Neural cell (in vitro differentiated cells): ENCODE data around the gene FGFBP3. TPM values are rescaled to one million over a fixed set of nuclear protein-coding genes. Genes with fewer than 3 reads are reported as not detected.
A peak's percentile ranks its signal among the peaks of the same experiment; 100 is the strongest.

Experiments
- H2AFZ ChIP-seq: fragments of 200-600, 300-800 bp; sonication (generic), shearing (Covaris generic); 2 replicates; pipeline ENCODE4 v1.6.0; 2014; ENCODE audit warnings: low read depth, mild to moderate bottlenecking, antibody characterized with exemption, low read length, moderate library complexity
- H3F3A ChIP-seq: fragments of 200-600 bp; shearing (Covaris generic); 2 replicates; pipeline ENCODE4 v1.6.1; 2016; ENCODE audit warnings: mild to moderate bottlenecking, moderate library complexity, mixed read lengths, antibody characterized with exemption, low read length; ENCODE audit not compliant: insufficient read depth, poor library complexity, severe bottlenecking
- H3K27ac ChIP-seq: fragments of 200-600, 300-800 bp; sonication (generic), shearing (Covaris generic); 2 replicates; pipeline ENCODE4 v1.5.1; 2014; ENCODE audit warnings: mild to moderate bottlenecking, low read length, moderate library complexity
- H3K27me3 ChIP-seq: fragments of 300-800, 200-600 bp; sonication (generic), shearing (Covaris generic); 2 replicates; pipeline ENCODE4 v1.6.0; 2014; ENCODE audit warnings: mild to moderate bottlenecking, low read depth, low read length, moderate library complexity; ENCODE audit not compliant: insufficient read depth
- H3K36me3 ChIP-seq: fragments of 300-800, 200-600 bp; sonication (generic), shearing (Covaris generic); 2 replicates; pipeline ENCODE4 v1.5.1; 2014; ENCODE audit warnings: mild to moderate bottlenecking, antibody characterized with exemption, low read length, moderate library complexity; ENCODE audit not compliant: insufficient read depth
- H3K4me2 ChIP-seq: fragments of 300-800, 200-600 bp; sonication (generic), shearing (Covaris generic); 2 replicates; pipeline ENCODE4 v1.6.0; 2014; ENCODE audit warnings: mild to moderate bottlenecking, low read length
- H3K4me3 ChIP-seq: fragments of 300-800, 200-600 bp; sonication (generic), shearing (Covaris generic); 2 replicates; pipeline ENCODE4 v1.5.1; 2014; ENCODE audit warnings: mild to moderate bottlenecking, low read length, moderate library complexity
- H3K79me2 ChIP-seq: fragments of 200-600 bp; shearing (Covaris generic); replicated peaks from 2 replicates; pipeline ENCODE4 v1.6.0; 2014; ENCODE audit warnings: mild to moderate bottlenecking, low read length, moderate library complexity; ENCODE audit not compliant: insufficient read depth
- H3K9ac ChIP-seq: fragments of 300-800, 200-600 bp; sonication (generic), shearing (Covaris generic); 2 replicates; pipeline ENCODE4 v1.6.1; 2016; ENCODE audit warnings: mild to moderate bottlenecking, low read length, mixed read lengths
- H3K9me2 ChIP-seq: fragments of 200-600 bp; shearing (Covaris generic); 2 replicates; pipeline ENCODE4 v1.6.1; 2016; ENCODE audit warnings: mild to moderate bottlenecking, low read length, mixed read lengths; ENCODE audit not compliant: insufficient read depth
- H3K9me3 ChIP-seq: fragments of 200-600, 300-800 bp; sonication (generic), shearing (Covaris generic); 2 replicates; pipeline ENCODE4 v1.6.1; 2016; ENCODE audit warnings: mild to moderate bottlenecking, mixed run types, low read length, moderate library complexity, mixed read lengths
- H4K20me1 ChIP-seq: fragments of 200-600 bp; shearing (Covaris generic); 2 replicates; pipeline ENCODE4 v1.6.1; 2016; ENCODE audit warnings: mild to moderate bottlenecking, mixed run types; ENCODE audit not compliant: insufficient read depth
- CTCF ChIP-seq: fragments of 450-650 bp; IDR thresholded peaks from 2 replicates; pipeline ENCODE4 v1.5.1; 2014; ENCODE audit warnings: antibody characterized with exemption, mild to moderate bottlenecking, moderate library complexity; ENCODE audit not compliant: poor library complexity, severe bottlenecking
- EP300 ChIP-seq: fragments of 450-650 bp; conservative IDR thresholded peaks from 2 replicates; pipeline ENCODE4 v1.6.1; 2014; ENCODE audit warnings: antibody characterized with exemption, mild to moderate bottlenecking, moderate library complexity; ENCODE audit not compliant: poor library complexity, severe bottlenecking
- EZH2 ChIP-seq: fragments of 200-600, 300-800 bp; shearing (Covaris generic), sonication (generic); IDR thresholded peaks from 2 replicates; pipeline ENCODE4 v1.6.1; 2014; ENCODE audit warnings: antibody characterized with exemption, low read length, borderline replicate concordance, mild to moderate bottlenecking; ENCODE audit not compliant: insufficient read depth, poor library complexity, severe bottlenecking
- MXI1 ChIP-seq: fragments of 450-650 bp; conservative IDR thresholded peaks from 2 replicates; pipeline ENCODE4 v1.6.1; 2014; ENCODE audit warnings: antibody characterized with exemption, mild to moderate bottlenecking; ENCODE audit not compliant: poor library complexity, severe bottlenecking
- POLR2AphosphoS5 ChIP-seq: IDR thresholded peaks from 2 replicates; pipeline ENCODE4 v1.6.1; 2012
- RAD21 ChIP-seq: fragments of 450-650 bp; conservative IDR thresholded peaks from 2 replicates; pipeline ENCODE4 v1.6.1; 2014; ENCODE audit warnings: antibody characterized with exemption, mild to moderate bottlenecking, moderate library complexity
- REST ChIP-seq: IDR thresholded peaks from 2 replicates; pipeline ENCODE4 v1.6.1; 2012; ENCODE audit warnings: borderline replicate concordance
- SMC3 ChIP-seq: fragments of 450-650 bp; conservative IDR thresholded peaks from 2 replicates; pipeline ENCODE4 v1.6.1; 2014; ENCODE audit warnings: antibody characterized with exemption, mild to moderate bottlenecking, moderate library complexity; ENCODE audit not compliant: poor library complexity
- TAF1 ChIP-seq: IDR thresholded peaks from 2 replicates; pipeline ENCODE4 v1.6.1; 2012; ENCODE audit warnings: low read depth
- polyA plus RNA-seq: library from polyadenylated mRNA; depleted of rRNA; stranded (reverse); fragments of >200 nt; gene quantifications from 2 replicates; pipeline ENCODE4 v1.2.3, GENCODE V29; 2014

The FGFBP3 gene
- polyA plus RNA-seq, 1 donor from 2014 or later, result 39.5 TPM

GRCh38 chr10:91923371-91924211, 14.3 kb upstream of the FGFBP3 start, which contains the start of gene BTAF1:
Gene BTAF1 (plus strand): TSS chr10:91923770. CDS start chr10:91924077, 307 bp downstream.
- TF ChIP-seq EP300, result peak; percentile 69
- peak; percentile 99 for TF ChIP-seq POLR2AphosphoS5
- TF ChIP-seq EZH2, result no peak
- peak; percentile 93 for TF ChIP-seq MXI1
- TF ChIP-seq TAF1, result peak; percentile 92
- peak; percentile 78 for TF ChIP-seq REST
- no peak for TF ChIP-seq CTCF
- no peak for TF ChIP-seq RAD21
- TF ChIP-seq SMC3, result no peak
- Histone ChIP-seq H3K4me2 (peak within 1 kb of the TSS; percentile 98), H3K27me3 (no peaks in the 10 kb centered on the region), H3K36me3 (no peaks in the 10 kb centered on the region), H3K4me3 (peak within 1 kb of the TSS; percentile 90), H3F3A (peaks cover 5% of the 10 kb centered on the region), H2AFZ (peak within 1 kb of the TSS; percentile 90), H4K20me1 (no peaks in the 10 kb centered on the region), H3K79me2 (peaks cover 44% of the 10 kb centered on the region), H3K9ac (peak within 1 kb of the TSS; percentile 91), H3K9me3 (no peaks in the 10 kb centered on the region), H3K27ac (peak within 1 kb of the TSS; percentile 93), H3K9me2 (no peaks in the 10 kb centered on the region)

- Histone ChIP-seq H3K27ac (no peak overlapping the region), H3K36me3 (no peaks in the 10 kb centered on the region), H3K9me3 (no peaks in the 10 kb centered on the region), H3K4me3 (no peak overlapping the region), H3K9me2 (no peaks in the 10 kb centered on the region), H3K79me2 (peaks cover 6% of the 10 kb centered on the region), H4K20me1 (no peaks in the 10 kb centered on the region), H3K27me3 (no peaks in the 10 kb centered on the region), H3K4me2 (no peak overlapping the region), H3K9ac (no peak overlapping the region), H2AFZ (no peak overlapping the region), H3F3A (peaks cover 5% of the 10 kb centered on the region)
- TF ChIP-seq EZH2 (no peak), SMC3 (no peak), EP300 (no peak), REST (no peak), CTCF (no peak), MXI1 (no peak)
These were observed 10.4 kb upstream of the FGFBP3 start for GRCh38 chr10:91919651-91920050.
